Astrocyte (in vitro differentiated cells and primary cell): ENCODE measurements around the gene HNRNPA1.

Experiments
- CTCF ChIP-seq: IDR thresholded peaks from 2 replicates; pipeline ENCODE4 v1.5.1; 2011; ENCODE audit warnings: low read depth, mild to moderate bottlenecking, inconsistent platforms, low read length, moderate library complexity; ENCODE audit not compliant: insufficient read depth
- EZH2 ChIP-seq: IDR thresholded peaks from 2 replicates; pipeline ENCODE4 v1.6.1; 2012; ENCODE audit warnings: mild to moderate bottlenecking, low read length, inconsistent platforms; ENCODE audit not compliant: insufficient read depth

GRCh38 chr12:54285150-54286041 is 4.9 kb downstream of the HNRNPA1 start:
- TF ChIP-seq CTCF (no peak), EZH2 (no peak)
